Measurements from ENCODE around the gene NECAP2.
"Not testable (repeated sequence)": the region's sequence is repeated elsewhere in the genome, so short reads cannot be mapped to it uniquely, and the experiment has no call there.

- TF ChIP-seq CTCF, EZH2, EZH2phosphoT487 (IDR thresholded peaks at IDR 0.05): not testable (repeated sequence)
Measured at GRCh38 chr1:16493731-16494130, 53.2 kb downstream of the NECAP2 start.

All from neural progenitor cell (in vitro differentiated cells).